Endothelial cell of umbilical vein (primary cell): ENCODE results near the gene HMCN1. TPM values are rescaled to one million over a fixed set of nuclear protein-coding genes. Genes with fewer than 3 reads are reported as not detected.

Experiments
- BruUV-seq: library from RNA; stranded (reverse); fragments of 400-500 nt; replicated peaks from 2 replicates; lab custom pipeline; 2021; lab: Mats Ljungman, UMichigan
- CTCF ChIA-PET: fragments of 300-600, 350-600 bp; sonication (Branson Sonifier 250); formaldehyde crosslinking; loops from one replicate; lab custom pipeline; 2021; ENCODE audit warnings: antibody characterized with exemption, inconsistent platforms; lab: Charles Lee
- POLR2A ChIA-PET: fragments of 300-600, 350-600 bp; sonication (Branson Sonifier 250); formaldehyde crosslinking; loops from one replicate; lab custom pipeline; 2021; ENCODE audit warnings: antibody characterized with exemption, inconsistent platforms; lab: Charles Lee
- DNase-seq: peaks from one replicate; pipeline ENCODE4 v3.0.0-alpha.2; 2011; ENCODE audit warnings: low read depth, low spot score
- FAIRE-seq: peaks from 2 replicates; lab custom pipeline; 2011; peaks lifted over from hg19 to GRCh38; lab: Jason Lieb, UNC
- H2AFZ ChIP-seq: 2 replicates; pipeline ENCODE4 v1.6.0; 2012; ENCODE audit warnings: low read depth, low read length, control low read depth, inconsistent platforms
- H3K27ac ChIP-seq: 2 replicates; pipeline ENCODE4 v1.5.1; 2011; ENCODE audit warnings: low read depth, mild to moderate bottlenecking, control low read depth, low read length, moderate library complexity; ENCODE audit not compliant: insufficient read depth
- H3K27me3 ChIP-seq, 2 experiments: 2 replicates each; pipeline versions ENCODE4 v1.6.0 to v1.6.1; 2011; ENCODE audit warnings: low read length in 2 of 2, mixed read lengths in 1 of 2; ENCODE audit not compliant: control insufficient read depth in 2 of 2, insufficient read depth in 2 of 2
- H3K36me3 ChIP-seq, 2 experiments: 2 replicates in 1 of 2; 3 replicates in 1 of 2; pipeline ENCODE4 v1.5.1; 2011; ENCODE audit warnings: low read length in 2 of 2, mild to moderate bottlenecking in 1 of 2, moderate library complexity in 1 of 2; ENCODE audit not compliant: control insufficient read depth in 2 of 2, insufficient read depth in 2 of 2; ENCODE audit errors: extremely low read depth in 1 of 2
- H3K4me1 ChIP-seq: 3 replicates; pipeline ENCODE4 v1.5.1; 2011; ENCODE audit warnings: mild to moderate bottlenecking, low read length; ENCODE audit not compliant: control insufficient read depth, insufficient read depth; ENCODE audit errors: extremely low read depth
- H3K4me2 ChIP-seq: 2 replicates; pipeline ENCODE4 v1.6.1; 2011; ENCODE audit warnings: low read length, control low read depth, mixed read lengths; ENCODE audit not compliant: insufficient read depth
- H3K4me3 ChIP-seq, 3 experiments: fragments of 200-600 bp in 1 of 3; sonication (generic), shearing (Covaris generic) in 1 of 3; replicated peaks in 1 of 3; 2 replicates each; pipeline ENCODE4 v1.5.1; 2011 to 2016; ENCODE audit warnings: control low read depth in 3 of 3, low read length in 3 of 3, mild to moderate bottlenecking in 2 of 3, inconsistent platforms in 1 of 3, low read depth in 1 of 3, moderate library complexity in 1 of 3; ENCODE audit not compliant: insufficient read depth in 1 of 3
- H3K79me2 ChIP-seq: 2 replicates; pipeline ENCODE4 v1.6.0; 2012; ENCODE audit warnings: low read length, inconsistent platforms; ENCODE audit not compliant: control insufficient read depth, insufficient read depth
- H3K9ac ChIP-seq: replicated peaks from 2 replicates; pipeline ENCODE3; 2011; ENCODE audit warnings: low read length, control low read depth; ENCODE audit not compliant: insufficient read depth; ENCODE audit errors: extremely low read depth
- H3K9me1 ChIP-seq: replicated peaks from 3 replicates; pipeline ENCODE4 v1.6.0; 2011; ENCODE audit warnings: mild to moderate bottlenecking, low read length; ENCODE audit not compliant: control insufficient read depth, insufficient read depth; ENCODE audit errors: extremely low read depth
- H3K9me3 ChIP-seq: replicated peaks from 2 replicates; pipeline ENCODE4 v1.5.1; 2012; ENCODE audit warnings: low read length, inconsistent platforms; ENCODE audit not compliant: control insufficient read depth, insufficient read depth
- H4K20me1 ChIP-seq: replicated peaks from 2 replicates; pipeline ENCODE3; 2011; ENCODE audit warnings: mild to moderate bottlenecking, low read length; ENCODE audit not compliant: control insufficient read depth, insufficient read depth; ENCODE audit errors: extremely low read depth
- CTCF ChIP-seq, 2 donors: IDR thresholded peaks; 1 replicate in 1 of 2; 2 replicates in 1 of 2; pipeline ENCODE4 v1.5.1; 2011; ENCODE audit warnings: low read length in 2 of 2, mild to moderate bottlenecking in 2 of 2, moderate library complexity in 2 of 2, control low read depth in 1 of 2, inconsistent platforms in 1 of 2, low read depth in 1 of 2; ENCODE audit not compliant: insufficient read depth in 1 of 2; ENCODE audit errors: extremely low read depth in 1 of 2
- EZH2 ChIP-seq: IDR thresholded peaks from 2 replicates; pipeline ENCODE4 v1.6.1; 2012; ENCODE audit warnings: borderline replicate concordance, low read depth, mild to moderate bottlenecking, moderate library complexity, low read length, inconsistent platforms; ENCODE audit not compliant: severe bottlenecking
- FOS ChIP-seq: IDR thresholded peaks from 2 replicates; pipeline ENCODE4 v1.6.1; 2011; ENCODE audit warnings: mild to moderate bottlenecking, low read length, moderate library complexity, borderline replicate concordance; ENCODE audit not compliant: insufficient read depth
- GATA2 ChIP-seq: IDR thresholded peaks from 2 replicates; pipeline ENCODE4 v1.7.0; 2011; ENCODE audit warnings: low read depth, mild to moderate bottlenecking, moderate library complexity, mixed read lengths, low read length; ENCODE audit not compliant: insufficient read length, insufficient read depth
- JUN ChIP-seq: IDR thresholded peaks from 2 replicates; pipeline ENCODE4 v1.6.1; 2011; ENCODE audit warnings: borderline replicate concordance, low read depth; ENCODE audit not compliant: insufficient read length, insufficient read depth
- MAX ChIP-seq: IDR thresholded peaks from 2 replicates; pipeline ENCODE4 v1.6.1; 2011; ENCODE audit not compliant: insufficient read depth, insufficient read length
- MYC ChIP-seq: IDR thresholded peaks from one replicate; pipeline ENCODE4 v1.6.1; 2011; ENCODE audit warnings: mild to moderate bottlenecking, low read depth, low read length
- POLR2A ChIP-seq: IDR thresholded peaks from 2 replicates; pipeline ENCODE4 v1.6.1; 2012; ENCODE audit warnings: low read depth, mild to moderate bottlenecking, control low read depth, low read length
- POLR2AphosphoS5 ChIP-seq: IDR thresholded peaks from 2 replicates; pipeline ENCODE4 v1.6.1; 2012; ENCODE audit warnings: low read depth, mild to moderate bottlenecking, control low read depth, low read length, moderate library complexity; ENCODE audit not compliant: insufficient read depth
- dilution Hi-C: fragments of 300-500 bp; cut with MboI; formaldehyde crosslinking; loops from one replicate; pipeline ENCODE4 v1.15.0; 2019; ENCODE audit warnings: low sequenced_read_pairs; ENCODE audit not compliant: extremely low pct_ligation_motif_present
- intact Hi-C: fragments of 100-400 bp; cut with micrococcal nuclease; formaldehyde crosslinking; loops from one replicate; pipeline ENCODE4 v1.10.0; 2022
- polyA plus RNA-seq, 4 experiments: library from polyadenylated mRNA; depleted of rRNA in 3 of 4; stranded (reverse) in 3 of 4; unstranded in 1 of 4; fragments of >200 nt; gene quantifications; 2 replicates each; pipeline versions ENCODE4 v1.2.1 to v1.2.3, GENCODE V29; 2011 to 2012; ENCODE audit warnings: missing spikeins in 1 of 4
- total RNA-seq: library from RNA; stranded (reverse); gene quantifications from 2 replicates; pipeline ENCODE4 v1.2.3, GENCODE V29; 2021

Gene HMCN1
- total and polyA plus RNA-seq, 2 donors (not counting 3 experiments of a cell fraction or from before 2014, with no cell fraction given), result 10.3 to 16.0 TPM

DNA sequence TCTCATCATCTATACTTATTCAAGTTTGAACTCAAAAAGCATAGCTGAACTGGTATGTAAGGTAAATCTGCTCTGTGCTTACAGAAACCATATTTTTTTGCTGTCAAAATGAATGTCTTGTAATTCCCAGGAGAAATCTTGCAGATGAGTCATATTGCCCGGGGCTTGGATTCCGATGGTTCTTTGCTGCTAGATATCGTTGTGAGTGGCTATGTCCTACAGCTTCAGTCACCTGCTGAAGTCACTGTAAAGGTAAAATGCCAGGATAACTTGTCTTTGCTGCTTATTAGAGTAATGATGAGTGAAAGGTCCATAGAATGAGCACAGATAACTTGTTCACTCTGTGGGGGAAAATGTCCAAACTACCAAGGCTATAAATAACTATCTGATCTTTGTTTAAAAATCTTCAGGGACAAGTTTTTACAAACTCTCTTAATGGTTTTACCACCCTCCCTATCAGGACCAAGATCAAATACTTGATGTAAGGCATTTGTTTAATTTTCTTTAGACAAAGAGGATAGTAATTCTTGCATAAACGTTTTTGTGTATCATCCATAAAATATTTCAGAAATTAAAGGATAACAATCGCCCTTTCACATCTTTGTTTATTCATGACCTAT, 418.5 kb downstream of the HMCN1 start:
- Histone ChIP-seq H3K4me3 (no peak overlapping the region), H2AFZ (no peak overlapping the region), H3K36me3 (no peaks in the 10 kb centered on the region), H3K27ac (no peak overlapping the region), H3K27me3 (no peaks in the 10 kb centered on the region), H4K20me1 (no peaks in the 10 kb centered on the region), H3K9me3 (no peaks in the 10 kb centered on the region), H3K4me2 (no peak overlapping the region), H3K9me1 (no peaks in the 10 kb centered on the region), H3K79me2 (no peaks in the 10 kb centered on the region), H3K4me1 (no peaks in the 10 kb centered on the region), H3K9ac (no peak overlapping the region)
- intact Hi-C loops, result no loop called here
- BruUV-seq, result no TSS peak
- DNase-seq (no peak), FAIRE-seq (no peak)
- ChIA-PET CTCF (interaction anchor here (1.3 to 1.8 kb wide), 2 partner anchors 18 to 432 kb away, joined by 3 read pairs; no protein-coding TSS in a partner anchor), POLR2A (no interaction called here)
- TF ChIP-seq MYC, result no peak
- TF ChIP-seq POLR2AphosphoS5, result no peak
- TF ChIP-seq EZH2, result no peak
- TF ChIP-seq POLR2A, result no peak
- TF ChIP-seq CTCF (IDR thresholded peaks at IDR 0.05; ENCODE audit: extremely low read depth in 1 of 2, insufficient read depth in 1 of 2, low read depth in 1 of 2, low read length in 2 of 2), result no peak
- TF ChIP-seq JUN, result no peak
- no peak for TF ChIP-seq GATA2
- no peak for TF ChIP-seq MAX
- TF ChIP-seq FOS, result no peak
- dilution Hi-C loops, result no loop called here
